ENCODE data around the gene NAA38.

The NAA38 gene

GRCh38 chr17:7834542-7834956, 22.8 kb downstream of the NAA38 start:
- FAIRE-seq (no peak), DNase-seq (ENCODE audit: insufficient read length, low spot score) (no peak)
- TF ChIP-seq CTCF (IDR thresholded peaks at IDR 0.05; ENCODE audit: insufficient read depth, missing control alignments), result no peak

GRCh38 chr17:7833795-7834541, 23.4 kb downstream of the NAA38 start, which contains the start of gene KDM6B:
Gene KDM6B (plus strand): TSS chr17:7834217. CDS start chr17:7845555, 11,338 bp downstream.
- FAIRE-seq, result no peak
- TF ChIP-seq CTCF (IDR thresholded peaks at IDR 0.05; ENCODE audit: insufficient read depth, missing control alignments), result no peak
- peak; percentile 76 for DNase-seq (ENCODE audit: insufficient read length, low spot score)

- no peak for FAIRE-seq
- TF ChIP-seq CTCF (IDR thresholded peaks at IDR 0.05; ENCODE audit: insufficient read depth, missing control alignments), result no peak
Measured at GRCh38 chr17:7833011-7833794, 24.2 kb downstream of the NAA38 start.

GRCh38 chr17:7832431-7832830, 24.9 kb downstream of the NAA38 start:
- no peak for DNase-seq (ENCODE audit: insufficient read length, low spot score)
- no peak for TF ChIP-seq CTCF (IDR thresholded peaks at IDR 0.05; ENCODE audit: insufficient read depth, missing control alignments)
- no peak for FAIRE-seq

More at GRCh38 chr17:7833011-7833794, 24.2 kb downstream of the NAA38 start:
- no peak for DNase-seq (ENCODE audit: insufficient read length, low spot score)

- no peak for DNase-seq (ENCODE audit: insufficient read length, low spot score)
- no peak for FAIRE-seq
- TF ChIP-seq CTCF (IDR thresholded peaks at IDR 0.05; ENCODE audit: insufficient read depth, missing control alignments), result no peak
Measured at GRCh38 chr17:7831233-7831632, 26.1 kb downstream of the NAA38 start.

GRCh38 chr17:7830616-7831015, 26.7 kb downstream of the NAA38 start:
- no peak for TF ChIP-seq CTCF (IDR thresholded peaks at IDR 0.05; ENCODE audit: insufficient read depth, missing control alignments)
- DNase-seq (ENCODE audit: insufficient read length, low spot score), result no peak
- FAIRE-seq, result no peak

Data from D721Med (cell line).